ENCODE measurements around the gene MEIS2.

DNA sequence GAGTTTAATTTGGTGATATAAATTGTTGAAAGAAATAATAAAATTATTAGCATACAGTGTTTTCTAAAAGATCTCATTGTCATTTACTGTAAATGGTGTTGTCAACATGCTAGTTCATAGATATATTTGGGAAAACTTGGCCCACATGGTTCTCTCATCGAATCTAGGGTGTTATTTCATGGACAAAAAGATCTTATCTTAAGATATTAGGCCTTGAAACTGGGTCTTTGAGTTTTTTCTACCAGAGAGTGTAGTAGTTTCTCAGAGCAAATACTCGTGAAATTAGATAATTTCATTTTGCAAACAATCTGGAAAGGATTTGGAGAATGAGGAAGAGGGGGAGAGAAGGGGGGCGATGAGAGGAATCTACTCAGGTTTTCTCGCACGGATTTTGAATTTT lies 107.9 kb downstream of the MEIS2 start:
- no peak for TF ChIP-seq POLR2A (IDR thresholded peaks at IDR 0.05)
- TF ChIP-seq CTCF (IDR thresholded peaks at IDR 0.05): no peak

All from Peyer's patch (tissue), 4 donors.